K562 (cell line): ENCODE measurements around the gene LIMS1. TPM values are rescaled to one million over a fixed set of nuclear protein-coding genes. Genes with fewer than 3 reads are reported as not detected.

Experiments
- E2F3 ChIP-seq: fragments of 250-450 bp; sonication (Bioruptor Pico); IDR thresholded peaks from 2 replicates; pipeline ENCODE4 v1.4.0; 2020; ENCODE audit warnings: mild to moderate bottlenecking
- E2F4 ChIP-seq: sonication (generic); formaldehyde crosslinking; IDR thresholded peaks from 2 replicates; pipeline ENCODE4 v1.8.0; 2022; ENCODE audit warnings: mild to moderate bottlenecking, low read depth, missing genetic modification reagents
- ESRRB ChIP-seq: fragments of 250-450 bp; sonication (Bioruptor Pico); IDR thresholded peaks from 2 replicates; pipeline ENCODE4 v1.5.0; 2020; ENCODE audit warnings: mild to moderate bottlenecking, moderate library complexity, borderline replicate concordance
- HEY1 ChIP-seq: fragments of 250-450 bp; sonication (Bioruptor Pico); IDR thresholded peaks from 2 replicates; pipeline ENCODE4 v1.5.0; 2020; ENCODE audit warnings: mild to moderate bottlenecking, moderate library complexity, borderline replicate concordance
- HINFP ChIP-seq: fragments of 450-650 bp; conservative IDR thresholded peaks from 2 replicates; pipeline ENCODE4 v1.6.1; 2016; ENCODE audit warnings: missing genetic modification characterization, low read depth, mild to moderate bottlenecking, control low read depth, missing compliant biosample characterization
- KLF6 ChIP-seq: fragments of 250-450 bp; sonication (Bioruptor Pico); IDR thresholded peaks from 2 replicates; pipeline ENCODE4 v1.4.0; 2020; ENCODE audit warnings: mild to moderate bottlenecking, moderate library complexity, borderline replicate concordance
- MBD2 ChIP-seq: sonication (generic); IDR thresholded peaks from 2 replicates; pipeline ENCODE4 v1.6.1; 2016; ENCODE audit warnings: low read depth, borderline replicate concordance
- NR3C1 ChIP-seq: sonication (generic); formaldehyde crosslinking; IDR thresholded peaks from 2 replicates; pipeline ENCODE4 v1.8.1; 2022; ENCODE audit warnings: missing genetic modification reagents
- SMAD4 ChIP-seq: fragments of 250-450 bp; sonication (Bioruptor Pico); conservative IDR thresholded peaks from 2 replicates; pipeline ENCODE4 v1.8.0; 2021; ENCODE audit warnings: inconsistent platforms, mild to moderate bottlenecking, moderate library complexity
- TCF3 ChIP-seq: sonication (generic); formaldehyde crosslinking; IDR thresholded peaks from 2 replicates; pipeline ENCODE4 v1.4.0; 2020; ENCODE audit warnings: mild to moderate bottlenecking, missing genetic modification reagents
- ZBTB17 ChIP-seq: fragments of 450-650 bp; formaldehyde crosslinking; IDR thresholded peaks from 2 replicates; pipeline ENCODE4 v1.4.0; 2020; ENCODE audit warnings: mild to moderate bottlenecking
- ZBTB7A ChIP-seq: IDR thresholded peaks from 2 replicates; pipeline ENCODE4 v1.6.1; 2011; ENCODE audit warnings: low read depth, mild to moderate bottlenecking, low read length, moderate library complexity, borderline replicate concordance; ENCODE audit not compliant: control insufficient read depth
- ZNF507 ChIP-seq: conservative IDR thresholded peaks from 2 replicates; pipeline ENCODE4 v1.6.1; 2017; ENCODE audit warnings: missing genetic modification characterization, missing compliant biosample characterization
- polyA plus RNA-seq, 8 experiments: library from polyadenylated mRNA; depleted of rRNA in 4 of 8; stranded (reverse) in 5 of 8; unstranded in 3 of 8; fragments of >200 nt; fragmentation: Nextera tagmentation in 2 of 8; fragmentation: Illumina TruSeq in 1 of 8; extraction: Ambion mirVana in 2 of 8; extraction: Trizol in 1 of 8; gene quantifications; 2 replicates each; pipeline versions ENCODE4 v1.2.1 to v1.2.3, GENCODE V29; 2011 to 2014; ENCODE audit warnings: inconsistent platforms in 1 of 8, missing spikeins in 1 of 8
- total RNA-seq, 7 experiments: library from RNA; depleted of rRNA in 6 of 7; stranded (reverse); fragments of >200 nt in 6 of 7; fragmentation: Illumina TruSeq in 2 of 7; extraction: Trizol in 2 of 7; gene quantifications; 2 replicates each; pipeline versions ENCODE4 v1.2.1 to v1.2.3, GENCODE V29; 2011 to 2021; ENCODE audit warnings: low replicate concordance in 1 of 7
- TF ChIP-seq, protein P1 (sequence below): fragments of 450-650 bp; IDR thresholded peaks from 2 replicates; pipeline ENCODE4 v1.6.1; 2016; ENCODE audit warnings: low read depth
- TF ChIP-seq, protein P2 (sequence below): fragments of 450-650 bp; IDR thresholded peaks from 2 replicates; pipeline ENCODE4 v1.6.1; 2016; ENCODE audit warnings: borderline replicate concordance

Gene LIMS1
- total and polyA plus RNA-seq, 9 of the 15 experiments (the other 6 are each of a cell fraction or from before 2014, with no cell fraction given) = 52.8 to 134 (median 81.0) TPM

GRCh38 chr2:108612514-108613183 is 78.4 kb downstream of the LIMS1 start (continued):
- no peak for TF ChIP-seq ZNF507 (tag)
- no peak for TF ChIP-seq SMAD4 (CRISPR knock-in tag)
- TF ChIP-seq ESRRB (CRISPR knock-in tag) = no peak
- TF ChIP-seq ZBTB7A = no peak
- TF ChIP-seq, protein P1, sequence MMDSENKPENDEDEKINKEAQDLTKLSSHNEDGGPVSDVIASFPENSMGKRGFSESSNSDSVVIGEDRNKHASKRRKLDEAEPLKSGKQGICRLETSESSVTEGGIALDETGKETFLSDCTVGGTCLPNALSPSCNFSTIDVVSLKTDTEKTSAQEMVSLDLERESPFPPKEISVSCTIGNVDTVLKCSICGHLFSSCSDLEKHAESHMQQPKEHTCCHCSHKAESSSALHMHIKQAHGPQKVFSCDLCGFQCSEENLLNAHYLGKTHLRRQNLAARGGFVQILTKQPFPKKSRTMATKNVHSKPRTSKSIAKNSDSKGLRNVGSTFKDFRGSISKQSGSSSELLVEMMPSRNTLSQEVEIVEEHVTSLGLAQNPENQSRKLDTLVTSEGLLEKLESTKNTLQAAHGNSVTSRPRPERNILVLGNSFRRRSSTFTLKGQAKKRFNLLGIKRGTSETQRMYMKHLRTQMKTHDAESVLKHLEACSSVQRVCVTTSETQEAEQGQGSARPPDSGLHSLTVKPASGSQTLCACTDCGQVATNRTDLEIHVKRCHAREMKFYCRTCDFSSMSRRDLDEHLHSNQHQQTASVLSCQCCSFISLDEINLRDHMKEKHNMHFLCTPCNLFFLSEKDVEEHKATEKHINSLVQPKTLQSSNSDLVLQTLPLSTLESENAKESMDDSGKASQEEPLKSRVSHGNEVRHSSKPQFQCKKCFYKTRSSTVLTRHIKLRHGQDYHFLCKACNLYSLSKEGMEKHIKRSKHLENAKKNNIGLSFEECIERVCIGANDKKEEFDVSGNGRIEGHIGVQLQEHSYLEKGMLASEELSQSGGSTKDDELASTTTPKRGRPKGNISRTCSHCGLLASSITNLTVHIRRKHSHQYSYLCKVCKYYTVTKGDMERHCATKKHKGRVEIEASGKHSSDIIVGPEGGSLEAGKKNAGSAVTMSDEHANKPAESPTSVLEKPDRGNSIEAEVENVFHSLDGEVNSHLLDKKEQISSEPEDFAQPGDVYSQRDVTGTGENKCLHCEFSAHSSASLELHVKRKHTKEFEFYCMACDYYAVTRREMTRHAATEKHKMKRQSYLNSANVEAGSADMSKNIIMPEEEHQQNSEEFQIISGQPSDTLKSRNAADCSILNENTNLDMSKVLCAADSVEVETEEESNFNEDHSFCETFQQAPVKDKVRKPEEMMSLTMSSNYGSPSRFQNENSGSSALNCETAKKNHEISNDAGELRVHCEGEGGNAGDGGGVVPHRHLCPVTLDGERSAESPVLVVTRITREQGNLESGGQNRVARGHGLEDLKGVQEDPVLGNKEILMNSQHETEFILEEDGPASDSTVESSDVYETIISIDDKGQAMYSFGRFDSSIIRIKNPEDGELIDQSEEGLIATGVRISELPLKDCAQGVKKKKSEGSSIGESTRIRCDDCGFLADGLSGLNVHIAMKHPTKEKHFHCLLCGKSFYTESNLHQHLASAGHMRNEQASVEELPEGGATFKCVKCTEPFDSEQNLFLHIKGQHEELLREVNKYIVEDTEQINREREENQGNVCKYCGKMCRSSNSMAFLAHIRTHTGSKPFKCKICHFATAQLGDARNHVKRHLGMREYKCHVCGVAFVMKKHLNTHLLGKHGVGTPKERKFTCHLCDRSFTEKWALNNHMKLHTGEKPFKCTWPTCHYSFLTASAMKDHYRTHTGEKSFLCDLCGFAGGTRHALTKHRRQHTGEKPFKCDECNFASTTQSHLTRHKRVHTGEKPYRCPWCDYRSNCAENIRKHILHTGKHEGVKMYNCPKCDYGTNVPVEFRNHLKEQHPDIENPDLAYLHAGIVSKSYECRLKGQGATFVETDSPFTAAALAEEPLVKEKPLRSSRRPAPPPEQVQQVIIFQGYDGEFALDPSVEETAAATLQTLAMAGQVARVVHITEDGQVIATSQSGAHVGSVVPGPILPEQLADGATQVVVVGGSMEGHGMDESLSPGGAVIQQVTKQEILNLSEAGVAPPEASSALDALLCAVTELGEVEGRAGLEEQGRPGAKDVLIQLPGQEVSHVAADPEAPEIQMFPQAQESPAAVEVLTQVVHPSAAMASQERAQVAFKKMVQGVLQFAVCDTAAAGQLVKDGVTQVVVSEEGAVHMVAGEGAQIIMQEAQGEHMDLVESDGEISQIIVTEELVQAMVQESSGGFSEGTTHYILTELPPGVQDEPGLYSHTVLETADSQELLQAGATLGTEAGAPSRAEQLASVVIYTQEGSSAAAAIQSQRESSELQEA = no peak
- TF ChIP-seq HEY1 (CRISPR knock-in tag) = no peak
- TF ChIP-seq TCF3 (CRISPR knock-in tag) = no peak
- no peak for TF ChIP-seq E2F4 (CRISPR knock-in tag)
- TF ChIP-seq KLF6 (CRISPR knock-in tag) = no peak
- TF ChIP-seq ZBTB17 (CRISPR knock-in tag) = no peak
- no peak for TF ChIP-seq MBD2
- no peak for TF ChIP-seq NR3C1 (CRISPR knock-in tag)
- TF ChIP-seq, protein P2, sequence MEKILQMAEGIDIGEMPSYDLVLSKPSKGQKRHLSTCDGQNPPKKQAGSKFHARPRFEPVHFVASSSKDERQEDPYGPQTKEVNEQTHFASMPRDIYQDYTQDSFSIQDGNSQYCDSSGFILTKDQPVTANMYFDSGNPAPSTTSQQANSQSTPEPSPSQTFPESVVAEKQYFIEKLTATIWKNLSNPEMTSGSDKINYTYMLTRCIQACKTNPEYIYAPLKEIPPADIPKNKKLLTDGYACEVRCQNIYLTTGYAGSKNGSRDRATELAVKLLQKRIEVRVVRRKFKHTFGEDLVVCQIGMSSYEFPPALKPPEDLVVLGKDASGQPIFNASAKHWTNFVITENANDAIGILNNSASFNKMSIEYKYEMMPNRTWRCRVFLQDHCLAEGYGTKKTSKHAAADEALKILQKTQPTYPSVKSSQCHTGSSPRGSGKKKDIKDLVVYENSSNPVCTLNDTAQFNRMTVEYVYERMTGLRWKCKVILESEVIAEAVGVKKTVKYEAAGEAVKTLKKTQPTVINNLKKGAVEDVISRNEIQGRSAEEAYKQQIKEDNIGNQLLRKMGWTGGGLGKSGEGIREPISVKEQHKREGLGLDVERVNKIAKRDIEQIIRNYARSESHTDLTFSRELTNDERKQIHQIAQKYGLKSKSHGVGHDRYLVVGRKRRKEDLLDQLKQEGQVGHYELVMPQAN = no peak
- TF ChIP-seq HINFP = no peak
- TF ChIP-seq E2F3 (CRISPR knock-in tag) = no peak
